GM23338 (cell line): Measurements from ENCODE around the gene FAM241B. TPM values are rescaled to one million over a fixed set of nuclear protein-coding genes. Genes with fewer than 3 reads are reported as not detected.

Source experiments
- ATAC-seq: fragments of 200-7000 bp; cut with Tn5 transposase; 3 replicates; pipeline ENCODE4 v1.9.1; 2020
- DNase-seq: peaks from one replicate; pipeline ENCODE4 v3.0.0-alpha.2; 2015; ENCODE audit warnings: low spot score
- H2AFZ ChIP-seq: fragments of 200-600 bp; sonication (generic); 2 replicates; pipeline ENCODE4 v1.8.0; 2016; ENCODE audit warnings: antibody characterized with exemption, mild to moderate bottlenecking, moderate library complexity
- H3F3A ChIP-seq: fragments of 200-600 bp; sonication (generic); replicated peaks from 2 replicates; pipeline ENCODE4 v1.8.0; 2017; ENCODE audit warnings: antibody characterized with exemption, mixed run types, low read depth
- H3K27ac ChIP-seq: fragments of 200-600 bp; sonication (generic); 2 replicates; pipeline ENCODE4 v1.6.1; 2016; ENCODE audit warnings: low read depth
- H3K27me3 ChIP-seq: fragments of 200-600 bp; sonication (generic); 2 replicates; pipeline ENCODE4 v1.8.0; 2016; ENCODE audit warnings: mild to moderate bottlenecking, mixed run types, moderate library complexity; ENCODE audit not compliant: insufficient read depth
- H3K36me3 ChIP-seq: fragments of 200-600 bp; sonication (generic); 2 replicates; pipeline ENCODE4 v1.8.0; 2016; ENCODE audit warnings: mild to moderate bottlenecking; ENCODE audit not compliant: insufficient read depth
- H3K4me1 ChIP-seq: fragments of 200-600 bp; sonication (generic); 2 replicates; pipeline ENCODE4 v1.8.0; 2016; ENCODE audit warnings: mild to moderate bottlenecking, moderate library complexity; ENCODE audit not compliant: insufficient read depth
- H3K4me2 ChIP-seq: fragments of 200-600 bp; sonication (generic); 2 replicates; pipeline ENCODE4 v1.7.1; 2017; ENCODE audit warnings: mixed run types
- H3K4me3 ChIP-seq: fragments of 200-600 bp; sonication (generic); 2 replicates; pipeline ENCODE4 v1.6.1; 2016; ENCODE audit warnings: mixed run types
- H3K79me2 ChIP-seq: fragments of 200-600 bp; sonication (generic); replicated peaks from 2 replicates; pipeline ENCODE4 v1.8.0; 2017; ENCODE audit warnings: mild to moderate bottlenecking; ENCODE audit not compliant: insufficient read depth
- H3K9me2 ChIP-seq: fragments of 200-600 bp; sonication (generic); 2 replicates; pipeline ENCODE4 v1.8.0; 2017; ENCODE audit not compliant: insufficient read depth
- H4K20me1 ChIP-seq: fragments of 200-600 bp; sonication (generic); replicated peaks from 2 replicates; pipeline ENCODE4 v1.8.0; 2017; ENCODE audit warnings: mild to moderate bottlenecking; ENCODE audit not compliant: insufficient read depth
- H3K27ac Mint-ChIP-seq: 2 replicates; pipeline ENCODE4 v1.8.0; 2020; ENCODE audit warnings: inconsistent platforms, mild to moderate bottlenecking, moderate library complexity, mixed read lengths
- H3K27me3 Mint-ChIP-seq: 3 replicates; pipeline ENCODE4 v1.8.0; 2022; ENCODE audit warnings: low read depth, mild to moderate bottlenecking, moderate library complexity, mixed read lengths, inconsistent platforms; ENCODE audit not compliant: insufficient read depth, poor library complexity
- H3K36me3 Mint-ChIP-seq: 3 replicates; pipeline ENCODE4 v1.8.0; 2021; ENCODE audit warnings: low read depth, mild to moderate bottlenecking, inconsistent platforms, moderate library complexity, mixed read lengths
- H3K4me1 Mint-ChIP-seq: 3 replicates; pipeline ENCODE4 v1.8.0; 2020; ENCODE audit warnings: mild to moderate bottlenecking, inconsistent platforms, mixed read lengths
- H3K4me3 Mint-ChIP-seq: 3 replicates; pipeline ENCODE4 v1.8.0; 2021; ENCODE audit warnings: moderate library complexity, mild to moderate bottlenecking, inconsistent platforms, mixed read lengths
- H3K9me3 Mint-ChIP-seq: 3 replicates; pipeline ENCODE4 v1.8.0; 2020; ENCODE audit warnings: moderate library complexity, mild to moderate bottlenecking, inconsistent platforms, mixed read lengths
- CREB1 ChIP-seq: fragments of 250-450 bp; sonication (Bioruptor Pico); IDR thresholded peaks from 2 replicates; pipeline ENCODE4 v1.5.0; 2020; ENCODE audit warnings: low read depth, mild to moderate bottlenecking, moderate library complexity
- EZH2 ChIP-seq: fragments of 200-600 bp; sonication (generic); IDR thresholded peaks from one replicate; pipeline ENCODE4 v1.8.0; 2017; ENCODE audit warnings: antibody characterized with exemption, mild to moderate bottlenecking, low read depth; ENCODE audit not compliant: unreplicated experiment
- EZH2phosphoT487 ChIP-seq: fragments of 200-600 bp; sonication (generic); IDR thresholded peaks from one replicate; pipeline ENCODE4 v1.8.1; 2018; ENCODE audit warnings: antibody characterized with exemption; ENCODE audit not compliant: unreplicated experiment
- JUNB ChIP-seq: IDR thresholded peaks from one replicate; pipeline ENCODE4 v1.6.1; 2016; ENCODE audit warnings: antibody characterized with exemption; ENCODE audit not compliant: unreplicated experiment
- NANOG ChIP-seq: IDR thresholded peaks from 2 replicates; pipeline ENCODE4 v1.6.1; 2016; ENCODE audit warnings: antibody characterized with exemption, borderline replicate concordance
- POLR2AphosphoS5 ChIP-seq: IDR thresholded peaks from 2 replicates; pipeline ENCODE4 v1.6.1; 2016; ENCODE audit warnings: antibody characterized with exemption, low read depth
- STAT1 ChIP-seq: IDR thresholded peaks from one replicate; pipeline ENCODE4 v1.6.1; 2016; ENCODE audit warnings: antibody characterized with exemption; ENCODE audit not compliant: unreplicated experiment
- ZNF114 ChIP-seq: fragments of 250-450 bp; sonication (Bioruptor Pico); IDR thresholded peaks from 2 replicates; pipeline ENCODE4 v1.5.0; 2020; ENCODE audit warnings: mild to moderate bottlenecking, moderate library complexity
- ZNF331 ChIP-seq: fragments of 250-450 bp; sonication (Bioruptor Pico); IDR thresholded peaks from 2 replicates; pipeline ENCODE4 v1.5.0; 2020; ENCODE audit warnings: low read depth, mild to moderate bottlenecking, moderate library complexity
- polyA plus RNA-seq: library from polyadenylated mRNA; unstranded; fragments of >200 nt; fragmentation: Nextera tagmentation; extraction: Ambion mirVana; gene quantifications from 2 replicates; pipeline ENCODE4 v1.2.1, GENCODE V29; 2016
- total RNA-seq: library from RNA; depleted of rRNA; stranded (reverse); fragments of >200 nt; shearing (Covaris generic); gene quantifications from 2 replicates; pipeline ENCODE4 v1.2.3, GENCODE V29; 2014
- TF ChIP-seq, protein P1 (sequence below): fragments of 250-450 bp; sonication (Bioruptor Pico); IDR thresholded peaks from 2 replicates; pipeline ENCODE4 v1.5.0; 2020; ENCODE audit warnings: mild to moderate bottlenecking, moderate library complexity
- TF ChIP-seq, protein P2 (sequence below): IDR thresholded peaks from 2 replicates; pipeline ENCODE4 v1.6.1; 2016; ENCODE audit warnings: antibody characterized with exemption
- TF ChIP-seq, protein P3 (sequence below): IDR thresholded peaks from one replicate; pipeline ENCODE4 v1.6.1; 2018; ENCODE audit warnings: antibody characterized with exemption; ENCODE audit not compliant: unreplicated experiment
- TF ChIP-seq, protein P4 (sequence below), 2 experiments: fragments of 200-600 bp in 1 of 2; sonication (generic) in 1 of 2; conservative IDR thresholded peaks; 2 replicates each; pipeline versions ENCODE4 v1.5.1 to v1.6.1; 2016 to 2017; ENCODE audit warnings: antibody characterized with exemption in 2 of 2, low read depth in 2 of 2, mild to moderate bottlenecking in 2 of 2, moderate library complexity in 1 of 2

Gene FAM241B
- total and polyA plus RNA-seq, 2 experiments from 2014 or later, result 6.7 to 28.3 TPM

DNA sequence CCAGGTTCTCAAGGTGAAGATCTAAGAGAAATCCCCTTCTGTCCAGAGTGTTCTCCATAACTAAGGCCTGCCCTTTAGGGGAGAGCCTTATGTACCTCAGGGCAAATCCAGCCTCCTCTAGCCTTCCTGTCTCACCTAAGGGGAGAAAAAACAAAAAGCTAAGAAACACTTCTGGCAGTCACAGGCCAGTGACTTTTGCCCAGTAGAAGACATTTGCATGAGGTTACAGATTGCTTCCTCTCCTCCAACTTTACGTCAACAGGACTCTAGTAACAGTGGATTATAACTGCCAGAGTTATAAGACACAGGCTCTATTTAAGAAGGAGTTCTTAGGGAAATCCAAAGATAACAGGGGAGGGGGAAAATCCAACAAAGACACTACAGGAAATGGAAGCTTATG lies 15.9 kb upstream of the FAM241B start:
- ATAC-seq, result no peak

More for the DNA sequence above, 15.9 kb upstream of the FAM241B start:
- peaks cover 12% of the 10 kb centered on the region for H3K36me3 Mint-ChIP-seq
- no peak overlapping the region for H2AFZ ChIP-seq
- TF ChIP-seq, protein P1, sequence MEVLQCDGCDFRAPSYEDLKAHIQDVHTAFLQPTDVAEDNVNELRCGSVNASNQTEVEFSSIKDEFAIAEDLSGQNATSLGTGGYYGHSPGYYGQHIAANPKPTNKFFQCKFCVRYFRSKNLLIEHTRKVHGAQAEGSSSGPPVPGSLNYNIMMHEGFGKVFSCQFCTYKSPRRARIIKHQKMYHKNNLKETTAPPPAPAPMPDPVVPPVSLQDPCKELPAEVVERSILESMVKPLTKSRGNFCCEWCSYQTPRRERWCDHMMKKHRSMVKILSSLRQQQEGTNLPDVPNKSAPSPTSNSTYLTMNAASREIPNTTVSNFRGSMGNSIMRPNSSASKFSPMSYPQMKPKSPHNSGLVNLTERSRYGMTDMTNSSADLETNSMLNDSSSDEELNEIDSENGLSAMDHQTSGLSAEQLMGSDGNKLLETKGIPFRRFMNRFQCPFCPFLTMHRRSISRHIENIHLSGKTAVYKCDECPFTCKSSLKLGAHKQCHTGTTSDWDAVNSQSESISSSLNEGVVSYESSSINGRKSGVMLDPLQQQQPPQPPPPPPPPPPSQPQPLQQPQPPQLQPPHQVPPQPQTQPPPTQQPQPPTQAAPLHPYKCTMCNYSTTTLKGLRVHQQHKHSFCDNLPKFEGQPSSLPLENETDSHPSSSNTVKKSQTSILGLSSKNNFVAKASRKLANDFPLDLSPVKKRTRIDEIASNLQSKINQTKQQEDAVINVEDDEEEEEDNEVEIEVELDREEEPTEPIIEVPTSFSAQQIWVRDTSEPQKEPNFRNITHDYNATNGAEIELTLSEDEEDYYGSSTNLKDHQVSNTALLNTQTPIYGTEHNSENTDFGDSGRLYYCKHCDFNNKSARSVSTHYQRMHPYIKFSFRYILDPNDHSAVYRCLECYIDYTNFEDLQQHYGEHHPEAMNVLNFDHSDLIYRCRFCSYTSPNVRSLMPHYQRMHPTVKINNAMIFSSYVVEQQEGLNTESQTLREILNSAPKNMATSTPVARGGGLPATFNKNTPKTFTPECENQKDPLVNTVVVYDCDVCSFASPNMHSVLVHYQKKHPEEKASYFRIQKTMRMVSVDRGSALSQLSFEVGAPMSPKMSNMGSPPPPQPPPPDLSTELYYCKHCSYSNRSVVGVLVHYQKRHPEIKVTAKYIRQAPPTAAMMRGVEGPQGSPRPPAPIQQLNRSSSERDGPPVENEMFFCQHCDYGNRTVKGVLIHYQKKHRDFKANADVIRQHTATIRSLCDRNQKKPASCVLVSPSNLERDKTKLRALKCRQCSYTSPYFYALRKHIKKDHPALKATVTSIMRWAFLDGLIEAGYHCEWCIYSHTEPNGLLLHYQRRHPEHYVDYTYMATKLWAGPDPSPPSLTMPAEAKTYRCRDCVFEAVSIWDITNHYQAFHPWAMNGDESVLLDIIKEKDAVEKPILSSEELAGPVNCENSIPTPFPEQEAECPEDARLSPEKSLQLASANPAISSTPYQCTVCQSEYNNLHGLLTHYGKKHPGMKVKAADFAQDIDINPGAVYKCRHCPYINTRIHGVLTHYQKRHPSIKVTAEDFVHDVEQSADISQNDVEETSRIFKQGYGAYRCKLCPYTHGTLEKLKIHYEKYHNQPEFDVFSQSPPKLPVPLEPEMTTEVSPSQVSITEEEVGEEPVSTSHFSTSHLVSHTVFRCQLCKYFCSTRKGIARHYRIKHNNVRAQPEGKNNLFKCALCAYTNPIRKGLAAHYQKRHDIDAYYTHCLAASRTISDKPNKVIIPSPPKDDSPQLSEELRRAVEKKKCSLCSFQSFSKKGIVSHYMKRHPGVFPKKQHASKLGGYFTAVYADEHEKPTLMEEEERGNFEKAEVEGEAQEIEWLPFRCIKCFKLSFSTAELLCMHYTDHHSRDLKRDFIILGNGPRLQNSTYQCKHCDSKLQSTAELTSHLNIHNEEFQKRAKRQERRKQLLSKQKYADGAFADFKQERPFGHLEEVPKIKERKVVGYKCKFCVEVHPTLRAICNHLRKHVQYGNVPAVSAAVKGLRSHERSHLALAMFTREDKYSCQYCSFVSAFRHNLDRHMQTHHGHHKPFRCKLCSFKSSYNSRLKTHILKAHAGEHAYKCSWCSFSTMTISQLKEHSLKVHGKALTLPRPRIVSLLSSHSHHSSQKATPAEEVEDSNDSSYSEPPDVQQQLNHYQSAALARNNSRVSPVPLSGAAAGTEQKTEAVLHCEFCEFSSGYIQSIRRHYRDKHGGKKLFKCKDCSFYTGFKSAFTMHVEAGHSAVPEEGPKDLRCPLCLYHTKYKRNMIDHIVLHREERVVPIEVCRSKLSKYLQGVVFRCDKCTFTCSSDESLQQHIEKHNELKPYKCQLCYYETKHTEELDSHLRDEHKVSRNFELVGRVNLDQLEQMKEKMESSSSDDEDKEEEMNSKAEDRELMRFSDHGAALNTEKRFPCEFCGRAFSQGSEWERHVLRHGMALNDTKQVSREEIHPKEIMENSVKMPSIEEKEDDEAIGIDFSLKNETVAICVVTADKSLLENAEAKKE, result no peak
- TF ChIP-seq ZNF114 (CRISPR knock-in tag) (no peak), JUNB (no peak), NANOG (no peak), EZH2phosphoT487 (no peak), ZNF331 (CRISPR knock-in tag) (no peak), STAT1 (no peak), EZH2 (no peak), CREB1 (no peak), POLR2AphosphoS5 (no peak)
- TF ChIP-seq, protein P2, sequence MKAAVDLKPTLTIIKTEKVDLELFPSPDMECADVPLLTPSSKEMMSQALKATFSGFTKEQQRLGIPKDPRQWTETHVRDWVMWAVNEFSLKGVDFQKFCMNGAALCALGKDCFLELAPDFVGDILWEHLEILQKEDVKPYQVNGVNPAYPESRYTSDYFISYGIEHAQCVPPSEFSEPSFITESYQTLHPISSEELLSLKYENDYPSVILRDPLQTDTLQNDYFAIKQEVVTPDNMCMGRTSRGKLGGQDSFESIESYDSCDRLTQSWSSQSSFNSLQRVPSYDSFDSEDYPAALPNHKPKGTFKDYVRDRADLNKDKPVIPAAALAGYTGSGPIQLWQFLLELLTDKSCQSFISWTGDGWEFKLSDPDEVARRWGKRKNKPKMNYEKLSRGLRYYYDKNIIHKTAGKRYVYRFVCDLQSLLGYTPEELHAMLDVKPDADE, result no peak
- TF ChIP-seq, protein P3, sequence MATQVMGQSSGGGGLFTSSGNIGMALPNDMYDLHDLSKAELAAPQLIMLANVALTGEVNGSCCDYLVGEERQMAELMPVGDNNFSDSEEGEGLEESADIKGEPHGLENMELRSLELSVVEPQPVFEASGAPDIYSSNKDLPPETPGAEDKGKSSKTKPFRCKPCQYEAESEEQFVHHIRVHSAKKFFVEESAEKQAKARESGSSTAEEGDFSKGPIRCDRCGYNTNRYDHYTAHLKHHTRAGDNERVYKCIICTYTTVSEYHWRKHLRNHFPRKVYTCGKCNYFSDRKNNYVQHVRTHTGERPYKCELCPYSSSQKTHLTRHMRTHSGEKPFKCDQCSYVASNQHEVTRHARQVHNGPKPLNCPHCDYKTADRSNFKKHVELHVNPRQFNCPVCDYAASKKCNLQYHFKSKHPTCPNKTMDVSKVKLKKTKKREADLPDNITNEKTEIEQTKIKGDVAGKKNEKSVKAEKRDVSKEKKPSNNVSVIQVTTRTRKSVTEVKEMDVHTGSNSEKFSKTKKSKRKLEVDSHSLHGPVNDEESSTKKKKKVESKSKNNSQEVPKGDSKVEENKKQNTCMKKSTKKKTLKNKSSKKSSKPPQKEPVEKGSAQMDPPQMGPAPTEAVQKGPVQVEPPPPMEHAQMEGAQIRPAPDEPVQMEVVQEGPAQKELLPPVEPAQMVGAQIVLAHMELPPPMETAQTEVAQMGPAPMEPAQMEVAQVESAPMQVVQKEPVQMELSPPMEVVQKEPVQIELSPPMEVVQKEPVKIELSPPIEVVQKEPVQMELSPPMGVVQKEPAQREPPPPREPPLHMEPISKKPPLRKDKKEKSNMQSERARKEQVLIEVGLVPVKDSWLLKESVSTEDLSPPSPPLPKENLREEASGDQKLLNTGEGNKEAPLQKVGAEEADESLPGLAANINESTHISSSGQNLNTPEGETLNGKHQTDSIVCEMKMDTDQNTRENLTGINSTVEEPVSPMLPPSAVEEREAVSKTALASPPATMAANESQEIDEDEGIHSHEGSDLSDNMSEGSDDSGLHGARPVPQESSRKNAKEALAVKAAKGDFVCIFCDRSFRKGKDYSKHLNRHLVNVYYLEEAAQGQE, result no peak
- TF ChIP-seq, protein P4, sequence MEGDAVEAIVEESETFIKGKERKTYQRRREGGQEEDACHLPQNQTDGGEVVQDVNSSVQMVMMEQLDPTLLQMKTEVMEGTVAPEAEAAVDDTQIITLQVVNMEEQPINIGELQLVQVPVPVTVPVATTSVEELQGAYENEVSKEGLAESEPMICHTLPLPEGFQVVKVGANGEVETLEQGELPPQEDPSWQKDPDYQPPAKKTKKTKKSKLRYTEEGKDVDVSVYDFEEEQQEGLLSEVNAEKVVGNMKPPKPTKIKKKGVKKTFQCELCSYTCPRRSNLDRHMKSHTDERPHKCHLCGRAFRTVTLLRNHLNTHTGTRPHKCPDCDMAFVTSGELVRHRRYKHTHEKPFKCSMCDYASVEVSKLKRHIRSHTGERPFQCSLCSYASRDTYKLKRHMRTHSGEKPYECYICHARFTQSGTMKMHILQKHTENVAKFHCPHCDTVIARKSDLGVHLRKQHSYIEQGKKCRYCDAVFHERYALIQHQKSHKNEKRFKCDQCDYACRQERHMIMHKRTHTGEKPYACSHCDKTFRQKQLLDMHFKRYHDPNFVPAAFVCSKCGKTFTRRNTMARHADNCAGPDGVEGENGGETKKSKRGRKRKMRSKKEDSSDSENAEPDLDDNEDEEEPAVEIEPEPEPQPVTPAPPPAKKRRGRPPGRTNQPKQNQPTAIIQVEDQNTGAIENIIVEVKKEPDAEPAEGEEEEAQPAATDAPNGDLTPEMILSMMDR (conservative IDR thresholded peaks at IDR 0.05; ENCODE audit: low read depth in 2 of 2), result no peak
- H3K27me3 Mint-ChIP-seq, result peaks cover 5% of the 10 kb centered on the region
- peaks cover 16% of the 10 kb centered on the region for H3K9me3 Mint-ChIP-seq
- no peak overlapping the region for H3K27ac ChIP-seq
- H3K36me3 ChIP-seq, result no peaks in the 10 kb centered on the region
- no peaks in the 10 kb centered on the region for H3F3A ChIP-seq
- H3K4me3 ChIP-seq, result no peak overlapping the region
- no peaks in the 10 kb centered on the region for H3K27me3 ChIP-seq
- no peaks in the 10 kb centered on the region for H4K20me1 ChIP-seq
- H3K4me3 Mint-ChIP-seq, result no peak overlapping the region
- 0 out of 2 replicates have a peak, but pooled peaks cover 3% of the 10 kb centered on the region for H3K9me2 ChIP-seq
- no peak overlapping the region for H3K4me2 ChIP-seq
- H3K27ac Mint-ChIP-seq, result no peak overlapping the region
- no peaks in the 10 kb centered on the region for H3K4me1 Mint-ChIP-seq
- H3K79me2 ChIP-seq, result no peaks in the 10 kb centered on the region
- DNase-seq, result no peak
- H3K4me1 ChIP-seq, result no peaks in the 10 kb centered on the region
